ENCODE results near the gene LPP. TPM values are rescaled to one million over a fixed set of nuclear protein-coding genes. Genes with fewer than 3 reads are reported as not detected.
A peak's percentile ranks its signal among the peaks of the same experiment; 100 is the strongest.

LPP gene
- total and polyA plus RNA-seq, 4 donors = 11.1 to 219 (median 66.5) TPM

GRCh38 chr3:188229177-188229576 is 75.2 kb downstream of the LPP start:
- TF ChIP-seq CTCF (IDR thresholded peaks at IDR 0.05; ENCODE audit: control extremely low read depth, extremely low read depth) = no peak
- ATAC-seq (ENCODE audit: insufficient read depth, low FRiP score) (no peak), DNase-seq (no peak)
- Histone ChIP-seq H3K36me3 (ENCODE audit: control insufficient read depth in 4 of 4, insufficient read depth in 4 of 4, low read length in 4 of 4) (peaks cover 0 to 5% (median 2%) of the 10 kb centered on the region in 4 donors), H3K27ac (ENCODE audit: low read depth in 1 of 2, low read length in 1 of 2) (peak overlapping the region in 1 of 2 donors; percentile 91), H3K9ac (ENCODE audit: insufficient read depth in 1 of 2, low read length in 2 of 2) (no peak overlapping the region), H3K9me3 (ENCODE audit: control insufficient read depth in 4 of 4, insufficient read depth in 3 of 4, low read length in 3 of 4) (no peaks in the 10 kb centered on the region), H3K4me1 (ENCODE audit: control insufficient read depth in 5 of 5, insufficient read depth in 5 of 5, low read length in 5 of 5) (peaks cover 0 to 35% (median 4%) of the 10 kb centered on the region in 5 donors), H3K27me3 (ENCODE audit: control insufficient read depth in 3 of 3, insufficient read depth in 3 of 3, low read length in 2 of 3) (no peaks in the 10 kb centered on the region), H3K4me3 (no peak overlapping the region)
- WGBS, 2 donors = 40 to 62% methylated on average over 7 of the region's 7 CpGs

- peak overlapping the region in 1 of 2 donors; percentile 91 for H3K27ac ChIP-seq (ENCODE audit: low read depth in 1 of 2, low read length in 1 of 2)
- DNase-seq (no peak), ATAC-seq (ENCODE audit: insufficient read depth, low FRiP score) (no peak)
- 95 to 100% methylated on average over 2 of the region's 2 CpGs for WGBS, 2 donors
- H3K9ac ChIP-seq (ENCODE audit: insufficient read depth in 1 of 2, low read length in 2 of 2) = no peak overlapping the region
- H3K36me3 ChIP-seq (ENCODE audit: control insufficient read depth in 4 of 4, insufficient read depth in 4 of 4, low read length in 4 of 4) = peaks cover 0 to 5% (median 2%) of the 10 kb centered on the region in 4 donors
- H3K27me3 ChIP-seq (ENCODE audit: control insufficient read depth in 3 of 3, insufficient read depth in 3 of 3, low read length in 2 of 3) = no peaks in the 10 kb centered on the region
- no peak overlapping the region for H3K4me3 ChIP-seq
- TF ChIP-seq CTCF (IDR thresholded peaks at IDR 0.05; ENCODE audit: control extremely low read depth, extremely low read depth) = no peak
- H3K9me3 ChIP-seq (ENCODE audit: control insufficient read depth in 4 of 4, insufficient read depth in 3 of 4, low read length in 3 of 4) = no peaks in the 10 kb centered on the region
- H3K4me1 ChIP-seq (ENCODE audit: control insufficient read depth in 5 of 5, insufficient read depth in 5 of 5, low read length in 5 of 5) = peaks cover 0 to 31% (median 4%) of the 10 kb centered on the region in 5 donors
Measured at GRCh38 chr3:188229726-188230125, 75.8 kb downstream of the LPP start.

GRCh38 chr3:188230962-188231361 is 77.0 kb downstream of the LPP start:
- Histone ChIP-seq H3K27ac (ENCODE audit: low read depth in 1 of 2, low read length in 1 of 2) (peak overlapping the region; percentile 71 to 91), H3K4me1 (ENCODE audit: control insufficient read depth in 5 of 5, insufficient read depth in 5 of 5, low read length in 5 of 5) (peaks cover 0 to 27% (median 4%) of the 10 kb centered on the region in 5 donors), H3K9me3 (ENCODE audit: control insufficient read depth in 4 of 4, insufficient read depth in 3 of 4, low read length in 3 of 4) (no peaks in the 10 kb centered on the region), H3K9ac (ENCODE audit: insufficient read depth in 1 of 2, low read length in 2 of 2) (no peak overlapping the region), H3K27me3 (ENCODE audit: control insufficient read depth in 3 of 3, insufficient read depth in 3 of 3, low read length in 2 of 3) (no peaks in the 10 kb centered on the region), H3K4me3 (no peak overlapping the region), H3K36me3 (ENCODE audit: control insufficient read depth in 4 of 4, insufficient read depth in 4 of 4, low read length in 4 of 4) (peaks cover 0 to 5% (median 0%) of the 10 kb centered on the region in 4 donors)
- TF ChIP-seq CTCF (IDR thresholded peaks at IDR 0.05; ENCODE audit: control extremely low read depth, extremely low read depth) = no peak
- ATAC-seq (ENCODE audit: insufficient read depth, low FRiP score) (no peak), DNase-seq (no peak)
- 93 to 94% methylated on average over 5 of the region's 5 CpGs for WGBS, 2 donors

- H3K27ac ChIP-seq (ENCODE audit: low read depth in 1 of 2, low read length in 1 of 2) = peak overlapping the region; percentile 16 to 91
- no peak overlapping the region for H3K4me3 ChIP-seq
- peaks cover 0 to 4% (median 0%) of the 10 kb centered on the region in 4 donors for H3K36me3 ChIP-seq (ENCODE audit: control insufficient read depth in 4 of 4, insufficient read depth in 4 of 4, low read length in 4 of 4)
- DNase-seq (no peak), ATAC-seq (ENCODE audit: insufficient read depth, low FRiP score) (no peak)
- peaks cover 0 to 27% (median 4%) of the 10 kb centered on the region in 5 donors for H3K4me1 ChIP-seq (ENCODE audit: control insufficient read depth in 5 of 5, insufficient read depth in 5 of 5, low read length in 5 of 5)
- H3K9me3 ChIP-seq (ENCODE audit: control insufficient read depth in 4 of 4, insufficient read depth in 3 of 4, low read length in 3 of 4) = no peaks in the 10 kb centered on the region
- H3K9ac ChIP-seq (ENCODE audit: insufficient read depth in 1 of 2, low read length in 2 of 2) = no peak overlapping the region
- no peaks in the 10 kb centered on the region for H3K27me3 ChIP-seq (ENCODE audit: control insufficient read depth in 3 of 3, insufficient read depth in 3 of 3, low read length in 2 of 3)
- no peak for TF ChIP-seq CTCF (IDR thresholded peaks at IDR 0.05; ENCODE audit: control extremely low read depth, extremely low read depth)
- 97 to 98% methylated on average over 8 of the region's 8 CpGs for WGBS, 2 donors
Measured at GRCh38 chr3:188231456-188231855, 77.5 kb downstream of the LPP start.
